ENCODE data around the gene CPD.
"Not testable (repeated sequence)": the region's sequence is repeated elsewhere in the genome, so short reads cannot be mapped to it uniquely, and the experiment has no call there.

Gene CPD

DNA sequence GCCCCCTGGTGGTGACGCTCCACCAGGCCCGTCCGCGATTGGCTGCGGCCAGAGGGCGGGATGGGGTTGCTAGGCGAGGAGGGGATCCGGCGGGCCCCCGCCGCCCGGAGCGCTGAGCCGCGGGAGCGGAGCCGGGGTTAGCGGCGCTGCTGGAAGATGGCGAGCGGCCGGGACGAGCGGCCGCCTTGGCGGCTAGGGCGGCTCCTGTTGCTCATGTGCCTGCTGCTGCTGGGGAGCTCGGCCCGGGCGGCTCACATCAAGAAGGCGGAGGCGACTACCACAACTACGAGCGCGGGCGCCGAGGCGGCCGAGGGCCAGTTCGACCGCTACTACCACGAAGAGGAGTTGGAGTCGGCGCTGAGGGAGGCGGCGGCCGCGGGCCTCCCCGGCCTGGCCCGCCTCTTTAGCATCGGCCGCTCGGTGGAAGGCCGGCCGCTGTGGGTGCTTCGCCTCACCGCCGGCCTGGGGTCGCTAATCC, at the start of gene CPD:
Gene CPD, plus strand, starts transcription at position 103 of the 478 bp plus-strand sequence. Its CDS starts 54 bp downstream, at position 157.
- peak; percentile 94 for DNase-seq (ENCODE audit: low spot score)

GRCh38 chr17:30332057-30332542, 46.6 kb upstream of the CPD start:
- peak; percentile 77 for DNase-seq (ENCODE audit: low spot score)

GRCh38 chr17:30333503-30334360, 45.0 kb upstream of the CPD start, which contains the start of gene TMIGD1:
TSS of gene TMIGD1 (minus strand) at chr17:30334057. CDS start at chr17:30332133, 1,924 bp downstream.
- no peak for DNase-seq (ENCODE audit: low spot score)

- DNase-seq (ENCODE audit: low spot score), result no peak
Observed at GRCh38 chr17:30334421-30334820, 44.3 kb upstream of the CPD start.

- DNase-seq (ENCODE audit: low spot score), result peak; percentile 82
Observed at GRCh38 chr17:30336369-30337171, 42.2 kb upstream of the CPD start.

DNA sequence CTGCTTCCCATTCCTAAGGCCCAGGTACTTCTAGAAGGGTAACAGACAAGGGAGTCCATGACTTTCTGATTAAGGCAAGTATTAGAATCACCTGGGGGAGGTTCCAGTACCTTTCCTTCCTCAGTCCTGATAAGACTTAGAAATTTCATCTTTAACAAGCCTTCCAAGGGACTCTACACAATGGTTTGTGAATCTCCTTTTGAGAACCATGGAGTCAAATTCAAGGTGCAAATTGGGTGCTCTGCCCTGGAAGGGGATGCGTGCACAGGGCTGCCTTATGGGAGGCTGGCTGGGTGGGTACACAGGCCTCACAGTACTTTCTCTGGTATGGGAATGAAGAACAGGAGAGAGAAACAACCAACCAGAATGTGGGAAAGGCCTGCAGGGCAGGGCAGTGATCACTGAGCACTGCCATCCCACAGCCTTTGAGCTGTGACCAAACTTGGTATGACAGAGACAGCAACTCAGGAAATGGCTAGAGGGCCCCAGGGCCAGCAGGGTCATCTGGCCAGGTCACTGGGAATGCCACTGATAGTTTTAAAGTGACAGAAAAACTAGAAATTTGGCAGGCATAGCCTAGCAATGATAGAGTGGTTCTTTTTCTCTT, 41.2 kb upstream of the CPD start:
- DNase-seq (ENCODE audit: low spot score), result no peak

- no peak for DNase-seq (ENCODE audit: low spot score)
Observed at GRCh38 chr17:30339086-30339485, 39.6 kb upstream of the CPD start.

- no peak for DNase-seq (ENCODE audit: low spot score)
Observed at GRCh38 chr17:30340801-30341356, 37.8 kb upstream of the CPD start.

DNA sequence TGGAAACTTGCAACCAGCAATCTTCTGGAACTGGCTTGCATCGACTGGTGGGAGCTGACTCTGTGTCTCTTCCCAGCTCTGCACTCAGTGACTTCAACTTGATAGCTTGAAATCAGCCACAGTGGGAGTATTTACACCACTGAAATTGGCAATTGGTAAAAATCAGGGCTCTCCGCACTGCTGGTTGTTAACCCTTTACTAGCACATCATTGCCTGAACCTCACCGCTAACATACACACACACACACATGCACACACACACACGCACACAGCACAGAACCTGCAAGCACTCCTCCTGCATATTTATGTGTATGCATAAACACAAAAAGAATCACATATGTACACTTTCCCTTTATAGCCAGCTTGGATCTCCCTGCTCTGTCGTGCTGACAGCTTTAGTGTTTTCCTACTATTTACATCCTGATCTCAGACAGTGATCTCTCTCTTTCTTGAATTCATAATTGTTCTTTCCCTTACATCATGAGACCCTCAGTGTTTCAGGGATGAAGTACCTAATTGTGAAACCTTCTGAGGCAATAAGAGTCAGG, 37.0 kb upstream of the CPD start:
- DNase-seq (ENCODE audit: low spot score), result no peak

DNA sequence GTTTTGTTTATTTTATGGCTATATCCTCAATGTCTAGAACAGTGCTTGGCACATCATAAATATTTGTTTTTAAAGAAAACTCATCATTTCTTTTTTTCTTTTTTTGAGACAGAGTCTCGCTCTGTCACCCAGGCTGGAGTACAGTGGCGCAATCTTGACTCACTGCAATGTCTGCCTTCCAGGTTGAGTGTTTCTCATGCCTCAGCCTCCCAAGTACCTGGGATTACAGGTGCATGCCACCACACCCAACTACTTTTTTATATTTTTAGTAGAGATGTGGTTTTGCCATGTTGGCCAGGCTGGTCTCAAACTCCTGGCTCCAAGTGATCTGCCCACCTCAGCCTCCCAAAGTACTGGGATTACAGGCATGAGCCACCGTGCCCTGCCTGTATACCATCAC, 35.5 kb upstream of the CPD start:
- not testable (repeated sequence) for DNase-seq (ENCODE audit: low spot score)

GRCh38 chr17:30343796-30344195, 34.9 kb upstream of the CPD start:
- no peak for DNase-seq (ENCODE audit: low spot score)

GRCh38 chr17:30344283-30345088, 34.2 kb upstream of the CPD start:
- peak; percentile 65 for DNase-seq (ENCODE audit: low spot score)

- no peak for DNase-seq (ENCODE audit: low spot score)
Observed at GRCh38 chr17:30345089-30345433, 33.7 kb upstream of the CPD start.

- no peak for DNase-seq (ENCODE audit: low spot score)
Observed at GRCh38 chr17:30345527-30346075, 33.1 kb upstream of the CPD start.

GRCh38 chr17:30346221-30346795, 32.4 kb upstream of the CPD start:
- no peak for DNase-seq (ENCODE audit: low spot score)

GRCh38 chr17:30347488-30347887, 31.2 kb upstream of the CPD start:
- no peak for DNase-seq (ENCODE audit: low spot score)

DNA sequence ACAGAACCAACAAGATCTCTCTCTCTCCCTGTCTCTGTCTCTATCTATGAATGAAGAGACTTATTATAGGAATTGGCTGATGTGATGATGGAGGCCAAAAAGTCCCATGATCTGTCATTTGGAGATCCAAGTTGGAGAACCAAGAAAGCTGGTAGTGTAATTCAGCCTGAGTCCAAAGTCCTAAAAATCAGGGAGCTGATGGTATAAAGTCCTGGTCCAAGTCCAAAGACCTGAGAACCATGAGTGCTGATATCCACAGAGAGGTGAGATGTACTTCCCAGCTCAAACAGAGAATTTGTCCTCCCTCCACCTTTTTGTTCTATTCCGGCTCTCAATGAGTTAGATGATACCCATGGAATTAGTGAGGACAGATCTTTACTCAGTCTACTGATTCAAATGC, 29.5 kb upstream of the CPD start:
- DNase-seq (ENCODE audit: low spot score), result no peak

DNA sequence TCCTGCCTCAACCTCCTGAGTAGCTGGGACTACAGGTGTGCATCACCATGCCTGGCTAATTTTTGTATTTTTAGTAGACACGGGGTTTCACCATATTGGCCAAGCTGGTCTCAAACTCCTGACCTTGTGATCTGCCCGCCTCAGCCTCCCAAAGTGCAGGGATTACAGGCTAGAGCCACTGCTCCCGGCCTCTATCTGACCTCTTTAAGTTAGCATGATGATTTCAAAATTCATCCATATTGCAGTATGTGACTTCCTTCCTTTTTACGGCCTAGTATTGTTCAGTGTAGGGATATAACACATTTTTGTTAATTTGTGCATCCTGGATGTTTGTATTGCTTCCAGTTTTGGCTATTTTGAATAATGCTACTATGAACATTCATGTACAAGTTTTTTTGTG, 27.5 kb upstream of the CPD start:
- not testable (repeated sequence) for DNase-seq (ENCODE audit: low spot score)

GRCh38 chr17:30351735-30352134, 27.0 kb upstream of the CPD start:
- no peak for DNase-seq (ENCODE audit: low spot score)

DNA sequence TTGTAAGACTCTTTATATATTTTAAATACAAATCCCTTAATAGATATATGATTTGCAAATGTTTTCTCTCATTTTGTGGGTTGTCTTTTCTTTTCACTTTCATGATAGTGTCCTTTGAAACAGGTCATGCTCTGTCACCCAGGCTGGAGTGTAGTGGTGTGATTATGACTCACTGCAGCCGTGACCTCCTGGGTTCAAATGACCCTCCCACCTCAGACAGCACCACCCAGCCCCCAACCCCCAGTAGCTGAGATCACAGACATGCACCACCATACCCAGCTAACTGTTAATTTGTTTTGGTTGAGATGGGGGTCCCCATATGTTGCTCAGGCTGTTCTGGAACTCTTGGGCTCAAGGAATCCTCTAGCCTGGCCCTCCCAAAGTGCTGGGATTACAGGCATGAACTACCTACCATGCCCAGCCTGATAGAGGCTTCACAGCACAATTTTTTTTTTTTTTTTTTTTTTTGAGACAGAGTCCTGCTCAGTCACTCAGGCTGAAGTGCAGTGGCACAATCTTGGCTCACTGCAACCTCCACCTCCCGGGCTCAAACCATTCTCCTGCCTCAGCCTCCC, 26.4 kb upstream of the CPD start:
- DNase-seq (ENCODE audit: low spot score), result no peak
